Amniotic epithelial cell (primary cell): Measurements from ENCODE around the gene CLIC5.
A peak's percentile ranks its signal among the peaks of the same experiment; 100 is the strongest.

Source experiments
- DNase-seq: peaks from one replicate; pipeline ENCODE4 v3.0.0-alpha.2; 2010; ENCODE audit warnings: low read depth

The CLIC5 gene

DNA sequence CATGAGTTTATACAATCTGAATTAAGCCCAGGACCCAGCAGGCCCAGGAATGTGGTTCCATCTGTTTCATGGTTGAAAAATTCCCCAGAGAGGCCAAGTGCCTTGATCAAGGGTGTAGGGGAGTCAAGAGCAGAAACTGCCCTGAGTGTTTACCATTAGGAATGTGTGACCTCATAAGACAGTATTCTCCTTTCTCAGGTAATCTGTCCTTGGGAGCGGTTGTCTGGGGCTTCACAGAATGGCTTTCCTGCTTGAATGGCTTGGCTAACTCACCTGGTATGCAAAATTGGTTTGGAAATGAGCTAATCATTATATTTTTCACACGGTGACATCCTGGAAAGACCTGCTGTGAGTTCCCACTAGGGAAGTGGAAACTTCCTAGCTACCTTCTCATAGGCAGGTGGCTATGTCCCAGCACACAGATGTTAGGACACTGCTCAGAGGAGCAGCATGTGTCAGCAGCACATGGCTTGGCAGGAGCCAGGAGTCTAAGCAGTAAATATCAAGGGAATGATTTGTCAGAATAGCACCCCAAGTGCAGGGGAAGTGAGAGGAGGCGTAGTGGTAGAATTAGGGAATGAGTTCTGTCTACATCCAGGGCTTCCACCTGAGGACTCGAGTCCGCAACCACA is 17.7 kb downstream of the CLIC5 start:
- no peak for DNase-seq

DNA sequence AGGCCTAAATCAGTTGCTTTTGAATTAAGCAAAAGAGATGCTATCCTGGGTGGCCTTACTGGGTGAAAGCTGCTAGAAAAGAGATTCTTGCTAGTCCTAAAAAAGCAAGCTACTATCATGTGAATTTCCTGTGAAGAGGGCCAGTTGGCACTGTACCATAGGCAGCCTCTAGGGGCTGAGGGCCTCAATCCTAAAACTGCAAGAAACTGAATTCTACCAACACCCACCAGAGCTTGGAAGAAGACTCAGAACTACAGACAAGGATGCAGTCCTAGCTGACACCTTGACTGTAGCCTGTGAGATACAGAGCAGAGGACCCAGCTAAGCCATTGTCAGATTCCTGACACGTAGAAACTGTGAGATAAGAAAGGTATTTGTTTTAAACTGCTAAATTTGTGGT is 24.5 kb downstream of the CLIC5 start:
- no peak for DNase-seq

DNA sequence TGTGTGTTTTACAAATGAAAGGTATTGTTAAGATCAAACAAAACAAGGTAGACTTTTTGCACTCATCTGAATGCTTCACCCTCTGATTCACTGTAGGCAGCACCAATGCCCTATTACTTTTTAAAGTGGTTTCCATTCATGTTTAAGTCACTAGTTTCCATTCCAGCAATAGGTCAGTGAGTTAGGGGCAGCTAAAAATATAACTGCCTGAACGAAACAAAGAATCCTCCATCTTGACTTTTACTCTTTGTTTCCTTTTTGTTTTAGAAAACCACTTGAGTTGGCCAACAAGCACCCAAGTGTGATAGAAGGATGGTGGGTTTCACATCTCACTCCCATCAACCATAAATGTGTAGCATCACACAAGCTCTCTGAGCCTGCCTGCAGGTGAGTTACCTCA is 25.5 kb downstream of the CLIC5 start:
- DNase-seq = no peak

DNA sequence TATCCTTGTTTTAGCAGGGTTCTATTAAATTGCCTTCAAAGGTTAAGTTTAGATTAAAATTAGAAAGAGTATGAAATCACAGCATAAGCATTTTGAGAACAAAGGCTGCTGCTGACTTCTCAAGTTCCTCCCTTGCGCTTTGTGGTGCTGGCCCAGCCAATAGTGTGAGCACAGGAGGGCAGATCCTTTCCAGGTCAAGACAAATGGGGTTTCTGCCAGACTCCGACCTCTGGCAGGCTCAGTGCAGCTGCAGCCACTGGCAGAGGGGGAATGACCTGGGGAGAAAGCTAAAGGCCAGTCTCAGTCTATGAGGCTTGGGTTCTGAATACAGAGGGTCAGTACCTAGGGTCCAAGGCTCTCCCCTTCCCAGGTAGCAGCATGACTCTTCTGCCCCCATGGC is 27.0 kb downstream of the CLIC5 start:
- no peak for DNase-seq

DNA sequence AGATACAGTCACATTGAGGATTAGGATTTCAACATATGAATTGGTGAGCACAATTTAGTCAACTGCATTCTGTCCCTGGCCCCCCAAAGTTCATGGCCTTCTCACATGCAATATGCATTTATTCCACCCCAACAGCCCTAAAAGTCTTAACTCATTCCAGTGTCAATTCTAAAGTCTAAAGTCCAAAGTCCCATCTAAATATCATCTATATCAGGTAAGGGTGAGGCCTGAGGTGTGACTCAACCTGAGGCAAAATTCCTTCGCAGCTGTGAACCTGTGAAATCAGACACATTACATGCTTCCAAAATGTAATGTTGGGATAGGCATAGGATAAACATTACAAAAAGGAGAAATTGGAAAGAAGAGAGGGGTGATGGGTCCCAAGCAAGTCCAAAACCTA is 27.8 kb downstream of the CLIC5 start:
- no peak for DNase-seq

DNA sequence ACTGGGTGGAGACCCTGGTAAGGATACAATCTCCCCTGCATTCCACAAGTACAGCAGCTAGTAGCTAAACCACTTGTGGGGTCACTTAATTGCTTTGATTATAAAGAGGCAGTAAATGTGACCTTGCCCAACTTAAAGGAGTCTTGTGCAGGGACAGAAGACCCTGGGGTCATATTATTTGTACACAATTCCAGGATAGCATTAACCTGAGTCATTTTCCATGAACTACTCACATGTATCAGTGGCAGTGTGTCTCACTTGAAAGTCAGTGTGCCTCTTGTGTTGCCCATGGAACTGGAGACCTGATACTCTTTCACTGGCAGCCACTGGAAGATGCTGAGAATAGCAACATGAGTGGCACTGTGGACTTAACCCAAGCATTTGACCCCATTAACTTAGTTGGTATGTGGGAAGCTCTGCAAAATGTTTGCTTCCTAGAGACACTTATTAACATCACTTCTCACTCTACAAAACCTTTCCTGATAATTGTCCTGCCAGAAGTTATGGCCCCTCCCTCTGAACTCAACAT is 28.9 kb downstream of the CLIC5 start:
- no peak for DNase-seq

DNA sequence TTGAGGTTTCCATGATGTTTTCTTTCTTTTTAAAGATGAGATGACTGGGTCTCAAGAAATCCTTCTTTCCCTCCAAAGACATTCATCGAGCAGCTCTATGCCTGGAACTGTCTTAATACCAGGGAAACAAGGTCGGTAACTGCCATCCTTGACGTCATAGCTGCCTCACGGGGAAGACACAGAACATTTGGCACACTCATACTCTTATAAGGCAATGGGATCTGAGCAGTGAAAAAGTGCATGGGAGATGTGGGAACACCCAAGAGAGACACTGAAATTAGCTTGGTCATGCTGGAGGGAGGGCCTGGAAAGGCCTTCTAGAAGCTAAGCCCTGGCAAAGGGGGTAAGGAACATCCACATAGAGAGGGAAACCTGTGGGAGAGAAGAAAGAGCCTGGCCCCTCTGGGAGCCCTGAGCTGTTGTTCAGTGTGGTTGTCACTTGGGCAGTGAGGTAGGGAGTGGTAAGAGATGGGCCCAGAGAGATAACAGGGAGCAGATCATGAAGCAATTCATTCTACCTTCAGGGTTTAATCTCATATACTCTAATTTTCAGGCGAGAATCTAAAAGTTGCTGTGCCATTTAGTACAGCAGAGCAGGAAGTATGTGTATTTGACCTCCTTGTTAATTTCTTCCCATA is 30.8 kb downstream of the CLIC5 start:
- DNase-seq = no peak

DNA sequence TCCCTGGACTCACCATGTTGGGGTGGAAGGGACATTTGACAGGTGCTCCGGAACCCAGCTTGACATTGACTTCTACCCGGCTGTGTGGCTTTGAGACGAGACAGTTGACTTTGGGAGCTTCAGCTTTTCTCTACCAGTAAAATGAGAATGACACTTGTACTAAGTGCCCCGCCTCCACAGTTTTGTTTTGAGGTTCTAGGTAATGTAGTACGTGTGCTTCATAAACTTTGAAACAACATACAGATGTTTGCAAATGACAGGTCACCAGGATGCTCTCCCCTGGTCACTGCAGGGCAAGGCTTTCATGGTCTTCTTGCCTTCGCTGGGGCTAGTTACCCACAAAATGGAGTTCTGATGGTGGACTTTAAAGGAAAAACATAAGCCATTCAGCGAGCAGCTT is 31.3 kb downstream of the CLIC5 start:
- no peak for DNase-seq

DNA sequence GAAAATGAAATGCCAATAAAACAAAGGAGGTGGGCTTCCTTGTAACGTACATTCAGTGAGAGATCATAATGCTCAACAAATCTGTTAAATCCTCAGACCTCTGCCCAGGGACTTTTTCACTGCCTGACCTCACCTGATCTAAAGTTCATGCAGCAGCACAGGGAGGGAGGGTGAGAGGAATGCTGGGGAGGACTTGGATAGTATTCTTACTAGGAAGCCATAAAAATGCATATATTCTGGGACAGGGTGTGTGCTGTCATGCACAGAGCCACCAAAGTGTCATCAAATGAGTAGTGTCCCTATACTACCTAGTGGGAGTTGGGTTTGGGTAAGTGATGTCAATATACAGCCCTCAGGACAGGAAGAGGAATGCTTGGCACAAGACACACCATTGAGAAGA is 32.6 kb downstream of the CLIC5 start:
- no peak for DNase-seq

DNA sequence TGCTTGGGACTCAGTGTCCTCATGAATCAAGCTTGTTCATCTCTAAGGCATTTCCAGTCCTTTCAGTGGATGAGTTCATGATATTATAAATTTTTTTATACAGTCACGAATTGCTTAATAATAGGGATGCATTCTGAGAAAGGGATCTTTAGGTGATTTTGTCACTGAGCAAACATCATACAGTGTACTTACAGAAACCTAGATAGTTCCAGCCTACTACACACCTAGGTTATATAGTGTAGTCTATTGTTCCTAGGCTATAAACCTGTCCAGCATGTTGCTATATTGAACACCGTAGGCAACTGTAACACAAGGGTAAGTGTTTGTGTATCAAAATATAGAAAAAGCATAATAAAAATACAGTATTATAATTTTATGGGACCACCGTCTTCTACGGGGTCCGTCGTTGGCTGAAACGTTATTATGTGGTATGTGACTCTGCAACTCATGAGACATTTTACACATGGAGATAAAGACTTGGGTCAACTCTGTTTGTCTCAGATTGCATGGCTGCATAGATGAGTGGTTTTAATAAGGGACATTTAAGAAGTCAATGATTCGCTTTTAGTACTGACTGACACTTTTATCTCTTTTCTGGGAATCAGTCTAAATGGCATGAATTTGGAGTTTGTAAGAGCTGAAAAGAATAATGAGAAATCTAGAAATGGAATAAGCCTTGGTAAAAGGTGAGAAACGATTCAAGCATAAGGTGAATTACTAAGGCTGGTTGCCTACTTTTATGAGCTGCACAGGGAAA is 33.2 kb downstream of the CLIC5 start:
- DNase-seq = no peak

DNA sequence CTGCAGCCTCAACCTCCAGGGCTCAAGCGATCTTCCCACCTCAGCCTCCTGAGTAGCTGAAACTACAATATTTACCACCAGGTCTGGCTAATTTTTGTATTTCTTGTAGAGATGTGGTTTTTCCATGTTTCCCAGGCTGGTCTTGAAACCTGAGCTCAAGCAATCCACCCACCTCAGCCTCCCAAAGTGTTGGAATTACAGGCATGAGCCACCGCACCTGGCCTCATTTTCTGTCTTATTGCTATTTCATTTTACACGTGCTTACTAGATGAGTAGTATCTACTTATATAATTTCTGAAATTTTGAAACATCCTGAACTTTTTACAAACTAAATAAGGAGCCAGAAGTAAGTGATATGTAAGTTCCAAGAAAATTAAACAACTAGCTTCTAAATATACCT is 34.6 kb downstream of the CLIC5 start:
- no peak for DNase-seq

DNA sequence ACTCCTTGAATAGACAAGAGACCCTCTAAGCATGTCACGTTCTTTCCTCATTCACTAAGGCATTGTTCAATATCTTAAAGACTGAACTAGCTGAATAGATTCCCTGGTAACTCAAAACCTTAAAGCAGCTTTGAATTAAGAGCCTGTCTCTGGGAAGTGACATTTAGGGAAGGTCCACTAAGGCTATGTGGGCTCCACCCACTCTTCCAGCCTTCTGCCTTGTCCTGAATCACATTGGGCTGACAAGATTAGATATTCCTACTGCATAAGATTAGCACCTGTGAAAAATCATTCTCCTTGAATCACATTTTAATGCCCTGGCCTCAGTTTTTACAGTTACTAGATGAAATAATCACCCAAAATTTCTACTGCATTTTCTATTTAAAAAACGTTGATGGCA is 36.3 kb downstream of the CLIC5 start:
- no peak for DNase-seq

DNA sequence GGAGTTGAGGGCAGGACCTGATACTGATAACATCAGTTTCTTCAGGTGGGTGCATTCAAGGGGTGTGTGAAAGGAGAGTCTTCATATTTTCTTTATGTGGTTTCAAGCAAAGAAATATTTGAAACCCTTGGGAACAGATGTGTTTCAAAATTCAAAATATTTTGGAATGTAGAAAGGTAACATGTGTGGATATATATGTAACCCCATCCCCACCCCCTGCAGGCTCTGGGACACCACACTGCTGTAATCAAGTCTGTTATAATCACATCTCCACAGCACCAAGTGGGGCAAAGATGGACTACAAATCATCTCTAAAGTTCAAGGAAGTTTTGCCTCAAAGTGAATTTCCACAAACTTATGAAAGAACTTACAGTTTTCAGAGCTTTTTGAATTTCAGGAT is 41.1 kb downstream of the CLIC5 start:
- no peak for DNase-seq

DNA sequence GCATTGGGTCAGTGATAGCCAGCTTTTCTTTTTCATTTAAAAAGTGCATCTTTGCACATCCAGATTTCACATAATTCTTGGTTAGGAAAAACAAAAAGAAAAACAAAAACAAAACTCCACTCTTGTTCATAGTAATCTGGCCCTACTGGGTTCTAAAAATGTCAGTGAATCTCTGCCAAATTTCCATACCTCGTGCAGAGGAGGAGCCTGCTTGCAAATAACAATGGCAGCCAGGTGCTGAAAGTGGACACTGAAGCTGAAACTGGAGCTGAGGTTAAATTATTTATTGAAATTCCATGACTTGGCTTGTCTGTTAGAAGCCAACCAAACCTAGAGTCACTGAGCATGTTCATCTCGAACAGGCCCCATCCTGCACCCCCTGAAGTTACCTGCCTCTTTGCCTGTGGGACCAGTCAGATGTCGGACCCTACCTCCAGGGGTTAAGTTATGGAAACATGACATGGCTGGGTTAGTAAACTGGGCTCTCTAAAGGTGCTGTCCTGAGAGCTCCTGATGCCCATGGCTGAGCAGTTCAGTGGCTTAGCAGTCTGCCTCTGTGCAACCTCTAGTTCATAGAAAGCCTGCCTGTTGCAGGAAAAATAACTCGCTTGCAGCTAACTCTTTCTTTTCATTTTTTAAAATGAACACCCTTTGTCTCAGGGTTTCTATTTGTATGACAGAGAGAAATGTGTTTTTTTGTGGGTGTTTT is 42.7 kb downstream of the CLIC5 start:
- DNase-seq = no peak

DNA sequence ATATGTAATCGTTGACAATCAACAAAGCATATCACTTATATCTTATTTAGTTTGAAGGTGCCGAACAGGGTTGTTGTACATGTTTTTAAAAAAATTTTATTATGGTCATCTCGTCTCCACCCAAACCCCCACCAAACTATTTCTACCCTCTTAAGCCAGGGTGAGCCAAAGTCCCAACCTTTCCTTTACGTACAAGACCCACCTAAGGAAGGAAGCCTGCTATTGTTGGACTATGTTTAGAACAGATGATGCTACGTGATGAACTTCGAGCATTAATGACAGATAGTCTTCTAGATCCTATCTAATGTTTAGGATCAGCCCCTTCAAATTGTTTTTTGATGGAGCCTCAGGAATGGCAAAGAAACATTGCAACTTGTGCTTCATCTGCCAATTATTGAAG is 44.4 kb downstream of the CLIC5 start:
- no peak for DNase-seq

DNA sequence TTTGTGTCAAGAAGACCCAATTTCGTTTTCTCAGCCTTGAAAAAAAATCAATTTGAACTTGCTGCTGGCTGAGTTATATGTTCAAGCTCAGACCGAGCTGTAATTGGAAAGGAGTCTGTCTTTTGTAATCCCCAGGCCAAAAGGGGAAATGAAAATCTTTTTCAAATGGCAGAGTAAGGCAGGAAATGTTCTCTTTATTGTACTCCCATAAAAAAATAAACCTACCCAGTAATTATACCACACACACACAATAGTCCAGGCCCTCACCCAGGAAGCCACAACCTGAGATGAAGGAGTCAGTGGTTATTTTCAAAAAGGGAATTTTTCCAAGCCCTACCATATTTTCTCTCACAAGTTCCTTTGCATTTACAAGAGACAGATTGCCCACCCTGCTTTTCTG is 45.3 kb downstream of the CLIC5 start:
- DNase-seq = no peak

DNA sequence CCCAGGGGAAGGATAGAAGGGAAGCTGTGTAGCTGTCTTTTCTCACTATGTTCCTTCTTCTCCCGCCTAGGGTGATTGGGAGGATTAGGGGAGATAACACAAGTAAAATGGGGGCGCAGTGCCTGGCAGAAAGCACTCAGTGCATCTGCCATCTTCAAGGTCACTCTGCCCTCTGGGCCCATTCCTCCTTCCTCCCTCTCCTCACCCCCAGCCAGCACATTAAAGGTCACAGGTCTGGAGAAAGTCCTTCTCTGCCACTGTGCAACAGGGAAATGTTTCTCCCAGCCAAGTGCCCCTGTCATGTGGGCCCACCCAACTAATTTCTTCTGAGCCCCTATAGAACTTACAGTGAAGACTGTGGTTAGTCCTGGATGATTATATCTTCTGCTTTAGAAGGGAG is 45.8 kb downstream of the CLIC5 start:
- no peak for DNase-seq

DNA sequence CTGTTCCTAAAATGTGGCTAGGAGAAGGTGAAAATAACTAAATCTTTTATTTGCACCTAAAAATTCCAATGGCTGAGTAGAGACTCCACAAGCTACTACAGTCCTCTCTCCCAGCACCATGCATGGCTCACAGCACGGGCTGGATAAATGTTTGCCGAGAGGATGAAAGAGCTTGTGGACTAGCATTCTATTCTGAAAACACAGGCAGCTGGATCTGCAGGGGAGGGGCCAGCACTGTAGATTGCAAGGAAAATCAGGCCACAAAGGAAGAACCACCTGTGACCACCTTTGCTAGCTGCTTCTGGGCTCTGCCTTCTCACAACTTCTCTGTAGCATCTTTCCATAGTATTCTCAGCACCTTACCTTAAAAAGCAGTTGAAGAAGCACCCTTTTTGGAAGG is 46.6 kb downstream of the CLIC5 start:
- DNase-seq = no peak

DNA sequence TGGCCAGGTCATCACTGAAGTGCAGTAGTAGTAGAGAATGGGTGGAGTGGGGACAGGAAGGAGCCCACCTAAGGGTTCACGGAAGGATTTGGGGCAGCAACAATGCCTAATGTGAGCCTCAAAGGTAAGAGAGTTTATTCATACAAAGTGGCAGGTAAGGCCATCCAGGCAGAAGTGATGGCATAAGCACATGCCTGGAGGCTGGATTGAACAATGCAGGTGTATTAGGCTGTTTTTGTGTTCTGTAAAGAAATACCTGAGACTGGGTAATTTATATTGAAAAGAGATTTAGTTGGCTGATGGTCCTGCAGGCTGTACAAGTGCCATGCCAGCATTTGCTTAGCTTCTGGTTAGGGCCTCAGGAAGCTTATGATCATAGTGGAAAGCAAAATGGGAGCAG is 48.3 kb downstream of the CLIC5 start:
- DNase-seq = no peak

DNA sequence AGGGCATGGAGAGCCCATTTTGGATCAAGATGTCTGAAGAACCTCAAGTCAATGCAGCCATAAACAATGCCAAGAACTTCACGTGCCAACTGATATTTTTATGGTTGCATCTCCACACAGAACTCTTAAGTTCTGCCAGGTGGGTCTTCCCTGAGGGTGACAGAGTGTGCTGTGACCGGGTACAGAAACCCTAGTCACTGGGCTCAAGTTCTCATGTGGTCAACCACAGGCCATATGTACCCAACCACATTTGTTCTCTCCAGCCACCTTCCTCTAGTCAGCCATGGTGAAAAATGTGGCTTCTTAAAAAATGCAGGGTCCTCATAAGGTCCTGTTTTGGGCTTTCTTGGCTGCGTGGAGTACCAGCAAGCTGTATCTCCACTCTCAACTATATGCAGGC is 48.9 kb downstream of the CLIC5 start:
- DNase-seq = no peak

DNA sequence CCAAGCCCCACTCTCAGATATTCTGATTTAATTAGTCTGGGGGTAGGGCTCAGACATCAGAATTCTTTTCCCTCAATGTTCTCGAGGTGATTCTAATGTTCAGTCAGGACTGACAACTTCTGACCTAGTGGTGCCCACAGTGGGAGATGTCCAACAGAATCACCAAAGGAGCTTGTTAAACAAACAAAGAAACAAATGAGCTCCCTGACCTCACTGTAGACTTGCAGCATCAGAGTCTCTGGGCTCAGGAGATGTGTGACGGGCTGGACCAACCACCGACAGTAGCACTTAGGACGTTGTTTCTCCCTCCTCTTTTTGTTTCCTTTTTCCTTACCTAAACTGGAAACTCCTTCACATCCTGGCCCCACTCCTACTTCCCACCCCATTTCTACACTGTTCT is 49.3 kb downstream of the CLIC5 start:
- no peak for DNase-seq

DNA sequence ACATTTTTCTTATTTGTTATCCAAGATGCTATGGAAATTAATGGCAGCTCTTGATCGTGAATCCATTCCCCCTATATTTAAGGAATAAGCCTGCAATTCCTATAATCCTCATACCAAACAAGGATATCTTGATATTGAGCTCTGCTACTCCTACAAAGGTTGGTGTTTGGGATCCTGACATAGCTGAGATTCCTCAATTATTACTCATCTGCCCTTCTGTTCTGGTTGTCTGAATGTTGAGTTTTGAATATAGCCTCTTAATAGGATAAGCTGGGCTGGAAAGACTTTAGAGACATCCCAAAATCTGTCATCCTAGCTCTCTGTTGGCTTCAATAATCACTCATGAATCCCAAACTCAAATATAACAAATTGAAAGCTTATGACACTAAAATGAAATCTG is 49.9 kb downstream of the CLIC5 start:
- peak; percentile 73 for DNase-seq

DNA sequence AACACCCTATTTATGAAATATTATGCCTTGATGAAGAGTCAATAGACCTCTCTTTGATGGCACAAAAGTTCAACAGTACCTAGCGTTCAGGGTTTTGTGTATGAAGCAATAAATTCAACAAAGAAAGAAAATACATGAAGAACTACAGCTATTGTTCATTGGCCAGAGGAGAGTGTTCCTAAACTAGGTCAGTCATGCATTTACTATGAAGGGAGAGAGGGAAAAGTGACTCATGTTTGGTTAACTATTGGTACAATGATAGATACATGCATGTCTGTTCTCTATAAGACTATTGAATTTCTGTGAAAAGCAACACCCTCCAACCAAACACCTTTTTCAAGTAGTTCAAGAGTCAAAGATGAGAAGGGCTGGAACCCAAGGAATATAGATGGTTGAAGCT is 50.7 kb downstream of the CLIC5 start:
- peak; percentile 38 for DNase-seq
